Measurements from ENCODE around the gene MEPCE. TPM values are rescaled to one million over a fixed set of nuclear protein-coding genes. Genes with fewer than 3 reads are reported as not detected.

MEPCE gene
- total and polyA plus RNA-seq, 9 of the 15 experiments (the other 6 are each of a cell fraction or from before 2014, with no cell fraction given), result 10.9 to 76.3 (median 44.1) TPM

DNA sequence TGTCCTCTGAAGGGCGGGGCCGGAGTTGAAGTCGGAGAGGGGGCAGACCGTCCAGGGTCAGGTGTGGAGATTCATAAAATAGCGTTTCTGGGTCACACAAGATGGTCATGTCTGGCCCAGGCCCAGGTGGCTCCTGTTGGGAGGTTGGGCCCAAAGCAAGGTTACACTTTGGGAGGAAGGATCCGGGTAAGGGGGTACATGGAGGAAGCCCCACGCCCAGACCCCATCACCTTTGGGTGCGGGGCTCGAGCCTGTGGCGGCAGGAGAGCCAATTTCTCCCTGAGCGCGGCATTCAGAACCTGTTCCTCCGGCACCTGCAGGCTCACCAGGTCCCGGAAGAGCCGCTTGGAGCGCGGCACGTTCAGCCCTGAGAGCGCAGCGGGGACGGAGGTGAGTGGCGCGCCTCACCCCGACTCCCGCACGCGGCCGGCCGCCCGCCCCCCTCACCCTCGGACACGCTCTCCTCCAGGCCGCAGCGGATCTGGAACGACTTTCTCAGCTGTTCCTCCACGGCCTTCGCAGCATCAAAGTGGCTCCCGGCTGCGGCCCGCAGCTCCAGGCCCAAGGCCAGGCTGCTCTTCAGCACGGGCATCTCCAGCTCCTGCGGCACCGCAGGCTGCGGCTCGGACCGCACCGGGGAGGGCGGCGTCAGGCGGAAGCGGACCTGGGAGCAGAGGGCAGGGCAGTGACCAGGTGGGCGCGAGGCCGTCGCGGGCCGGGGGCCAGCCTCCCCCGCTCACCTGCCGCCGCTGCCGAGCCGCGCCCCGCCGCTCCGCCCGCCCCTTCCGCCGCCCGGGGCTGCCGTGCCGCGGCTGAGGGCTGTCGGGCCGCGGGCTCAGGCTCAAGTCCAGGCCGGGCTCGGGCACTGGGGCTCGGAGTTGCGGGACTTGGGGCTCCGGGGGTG is 6.0 kb downstream of the MEPCE start (continued):
- TF ChIP-seq, protein P1, sequence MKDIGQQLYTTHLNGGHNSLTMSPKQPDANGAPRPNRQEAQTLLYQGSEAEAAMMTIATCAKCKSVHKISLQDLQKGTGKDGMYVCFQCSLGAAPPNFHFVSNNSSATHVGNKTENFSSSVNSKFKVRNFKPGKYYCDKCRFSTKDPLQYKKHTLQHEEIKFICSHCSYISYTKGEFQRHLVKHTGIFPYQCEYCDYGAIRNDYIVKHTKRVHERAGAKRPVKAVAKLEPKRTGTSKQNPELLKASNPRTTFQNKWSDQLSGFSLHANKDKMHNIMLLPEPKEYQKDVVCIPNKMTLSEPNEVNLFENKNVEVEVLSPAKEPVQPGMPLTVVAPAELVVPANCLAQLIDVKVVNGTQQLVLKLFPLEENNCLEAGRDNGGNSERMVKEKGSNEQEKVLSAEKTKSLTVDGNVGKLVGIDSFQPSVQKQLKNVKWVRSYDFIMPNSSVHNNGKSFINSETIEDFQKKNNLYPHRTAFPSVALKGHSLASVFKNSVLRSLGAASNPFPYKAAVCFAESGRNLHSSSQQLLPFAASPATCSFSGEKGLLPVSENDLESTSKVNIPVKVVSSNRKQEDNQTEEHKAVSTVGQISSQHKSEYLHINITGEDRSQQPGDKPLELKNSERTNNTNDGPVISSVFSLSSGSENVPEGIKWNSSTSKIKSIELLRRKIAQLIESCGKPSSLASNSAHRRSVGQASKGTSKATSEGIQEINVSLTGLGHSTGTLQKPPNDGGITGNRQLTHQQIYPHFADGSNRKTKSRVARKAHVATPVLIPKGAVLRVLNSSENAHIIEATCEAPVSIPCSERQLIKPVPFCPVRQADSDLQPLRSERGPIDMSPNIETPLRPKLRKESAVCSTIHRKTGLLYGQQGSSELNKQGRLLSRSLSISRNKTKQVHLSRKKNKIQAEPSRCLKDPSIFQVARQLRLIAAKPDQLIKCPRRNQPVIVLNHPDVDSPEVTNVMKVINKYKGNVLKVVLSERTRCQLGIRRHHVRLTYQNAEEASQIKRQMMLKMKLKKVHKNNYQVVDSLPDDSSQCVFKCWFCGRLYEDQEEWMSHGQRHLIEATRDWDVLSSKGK (CRISPR knock-in tag; IDR thresholded peaks at IDR 0.05), result no peak
- no peak for TF ChIP-seq SMAD2 (IDR thresholded peaks at IDR 0.05; ENCODE audit: low read depth, low read length)
- TF ChIP-seq TAL1 (IDR thresholded peaks at IDR 0.05), result no peak
- TF ChIP-seq MXI1 (IDR thresholded peaks at IDR 0.05; ENCODE audit: low read depth, low read length), result no peak
- no peak for TF ChIP-seq ZNF175 (CRISPR knock-in tag; IDR thresholded peaks at IDR 0.05; ENCODE audit: low read depth)
- TF ChIP-seq HDAC3 (IDR thresholded peaks at IDR 0.05; ENCODE audit: borderline replicate concordance, partially characterized antibody), result no peak
- TF ChIP-seq RB1 (IDR thresholded peaks at IDR 0.05; ENCODE audit: low read depth), result peak; percentile 80; the same call in 1 of the 2 replicates
- no peak for TF ChIP-seq NCOA6 (IDR thresholded peaks at IDR 0.05)
- no peak for TF ChIP-seq MAFG (tag; conservative IDR thresholded peaks at IDR 0.05)
- TF ChIP-seq, protein P2, sequence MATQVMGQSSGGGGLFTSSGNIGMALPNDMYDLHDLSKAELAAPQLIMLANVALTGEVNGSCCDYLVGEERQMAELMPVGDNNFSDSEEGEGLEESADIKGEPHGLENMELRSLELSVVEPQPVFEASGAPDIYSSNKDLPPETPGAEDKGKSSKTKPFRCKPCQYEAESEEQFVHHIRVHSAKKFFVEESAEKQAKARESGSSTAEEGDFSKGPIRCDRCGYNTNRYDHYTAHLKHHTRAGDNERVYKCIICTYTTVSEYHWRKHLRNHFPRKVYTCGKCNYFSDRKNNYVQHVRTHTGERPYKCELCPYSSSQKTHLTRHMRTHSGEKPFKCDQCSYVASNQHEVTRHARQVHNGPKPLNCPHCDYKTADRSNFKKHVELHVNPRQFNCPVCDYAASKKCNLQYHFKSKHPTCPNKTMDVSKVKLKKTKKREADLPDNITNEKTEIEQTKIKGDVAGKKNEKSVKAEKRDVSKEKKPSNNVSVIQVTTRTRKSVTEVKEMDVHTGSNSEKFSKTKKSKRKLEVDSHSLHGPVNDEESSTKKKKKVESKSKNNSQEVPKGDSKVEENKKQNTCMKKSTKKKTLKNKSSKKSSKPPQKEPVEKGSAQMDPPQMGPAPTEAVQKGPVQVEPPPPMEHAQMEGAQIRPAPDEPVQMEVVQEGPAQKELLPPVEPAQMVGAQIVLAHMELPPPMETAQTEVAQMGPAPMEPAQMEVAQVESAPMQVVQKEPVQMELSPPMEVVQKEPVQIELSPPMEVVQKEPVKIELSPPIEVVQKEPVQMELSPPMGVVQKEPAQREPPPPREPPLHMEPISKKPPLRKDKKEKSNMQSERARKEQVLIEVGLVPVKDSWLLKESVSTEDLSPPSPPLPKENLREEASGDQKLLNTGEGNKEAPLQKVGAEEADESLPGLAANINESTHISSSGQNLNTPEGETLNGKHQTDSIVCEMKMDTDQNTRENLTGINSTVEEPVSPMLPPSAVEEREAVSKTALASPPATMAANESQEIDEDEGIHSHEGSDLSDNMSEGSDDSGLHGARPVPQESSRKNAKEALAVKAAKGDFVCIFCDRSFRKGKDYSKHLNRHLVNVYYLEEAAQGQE (IDR thresholded peaks at IDR 0.05; ENCODE audit: borderline replicate concordance), result no peak
- TF ChIP-seq, protein P2 (CRISPR knock-in tag; IDR thresholded peaks at IDR 0.05; ENCODE audit: low read depth), result no peak; the same call in 1 of the 2 replicates
- TF ChIP-seq CREM (IDR thresholded peaks at IDR 0.05; ENCODE audit: low read depth), result 0 out of 2 replicates have a peak, but pooled peaks have one; percentile 8
- no peak for TF ChIP-seq ARNT (IDR thresholded peaks at IDR 0.05)
- TF ChIP-seq, protein P3, sequence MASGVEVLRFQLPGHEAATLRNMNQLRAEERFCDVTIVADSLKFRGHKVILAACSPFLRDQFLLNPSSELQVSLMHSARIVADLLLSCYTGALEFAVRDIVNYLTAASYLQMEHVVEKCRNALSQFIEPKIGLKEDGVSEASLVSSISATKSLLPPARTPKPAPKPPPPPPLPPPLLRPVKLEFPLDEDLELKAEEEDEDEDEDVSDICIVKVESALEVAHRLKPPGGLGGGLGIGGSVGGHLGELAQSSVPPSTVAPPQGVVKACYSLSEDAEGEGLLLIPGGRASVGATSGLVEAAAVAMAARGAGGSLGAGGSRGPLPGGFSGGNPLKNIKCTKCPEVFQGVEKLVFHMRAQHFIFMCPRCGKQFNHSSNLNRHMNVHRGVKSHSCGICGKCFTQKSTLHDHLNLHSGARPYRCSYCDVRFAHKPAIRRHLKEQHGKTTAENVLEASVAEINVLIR (CRISPR knock-in tag; IDR thresholded peaks at IDR 0.05), result no peak
- TF ChIP-seq SIN3A (IDR thresholded peaks at IDR 0.05; ENCODE audit: borderline replicate concordance in 2 of 2, control insufficient read depth in 1 of 2, low read depth in 2 of 2, low read length in 2 of 2), result peak; percentile 77; a peak in 3 of 4 replicates
